Gastroesophageal sphincter (tissue), 3 donors: Measurements from ENCODE around the gene FAM241B.

Experiments
- CTCF ChIP-seq, 4 experiments: fragments of 200-600 bp in 2 of 4; fragments of 450-650 bp in 2 of 4; sonication (generic) in 1 of 4; IDR thresholded peaks; one replicate each; pipeline ENCODE4 v1.5.1; 2017 to 2019; ENCODE audit warnings: antibody characterized with exemption in 4 of 4, mild to moderate bottlenecking in 2 of 4, moderate library complexity in 2 of 4
- EP300 ChIP-seq: sonication (generic); formaldehyde crosslinking; IDR thresholded peaks from one replicate; pipeline ENCODE4 v1.6.1; 2017; ENCODE audit warnings: antibody characterized with exemption, mild to moderate bottlenecking
- POLR2A ChIP-seq, 2 donors: fragments of 450-650 bp; IDR thresholded peaks; one replicate each; pipeline ENCODE4 v1.6.1; 2017; ENCODE audit warnings: antibody characterized with exemption in 2 of 2, mild to moderate bottlenecking in 2 of 2, moderate library complexity in 1 of 2
- POLR2AphosphoS5 ChIP-seq: sonication (generic); formaldehyde crosslinking; IDR thresholded peaks from one replicate; pipeline ENCODE4 v1.6.1; 2017; ENCODE audit warnings: antibody characterized with exemption

GRCh38 chr10:69681436-69681835, 51.4 kb downstream of the FAM241B start:
- TF ChIP-seq CTCF (IDR thresholded peaks at IDR 0.05) (no peak), POLR2AphosphoS5 (no peak), POLR2A (IDR thresholded peaks at IDR 0.05) (no peak), EP300 (no peak)
